HFFc6 (cell line): Measurements from ENCODE around the gene CHST12. TPM values are rescaled to one million over a fixed set of nuclear protein-coding genes. Genes with fewer than 3 reads are reported as not detected.

Source experiments
- DNase-seq: peaks from one replicate; pipeline ENCODE4 v3.0.0-alpha.2; 2018
- H3K27ac Mint-ChIP-seq: 2 replicates; pipeline ENCODE4 v1.8.0; 2020; ENCODE audit warnings: mild to moderate bottlenecking, mixed read lengths
- H3K27me3 Mint-ChIP-seq: 2 replicates; pipeline ENCODE4 v1.8.0; 2021; ENCODE audit warnings: mild to moderate bottlenecking, moderate library complexity, mixed read lengths; ENCODE audit not compliant: insufficient read depth
- H3K36me3 Mint-ChIP-seq: 2 replicates; pipeline ENCODE4 v1.8.0; 2021; ENCODE audit warnings: low read depth, mixed read lengths
- H3K4me1 Mint-ChIP-seq: 2 replicates; pipeline ENCODE4 v1.8.0; 2020; ENCODE audit warnings: low read depth, mixed read lengths
- H3K4me3 Mint-ChIP-seq: 2 replicates; pipeline ENCODE4 v1.8.0; 2020; ENCODE audit warnings: mild to moderate bottlenecking, moderate library complexity, mixed read lengths
- H3K9me3 Mint-ChIP-seq: 2 replicates; pipeline ENCODE4 v1.8.0; 2020; ENCODE audit warnings: mild to moderate bottlenecking, mixed read lengths
- total RNA-seq, 6 experiments: library from RNA; stranded (reverse); fragmentation: NEBNext Ultra II Directional; extraction: Animal tissue kit (Norgen Biotek cat#: 25700); gene quantifications; 2 replicates in 1 of 6; 3 replicates in 5 of 6; pipeline ENCODE4 v1.2.3, GENCODE V29; 2021
- TF ChIP-seq, protein P1 (sequence below): fragments of 200-600 bp; sonication (generic); IDR thresholded peaks from 2 replicates; pipeline ENCODE4 v1.5.0; 2021; ENCODE audit warnings: antibody characterized with exemption, mild to moderate bottlenecking

CHST12 gene
- total RNA-seq, 6 experiments from 2014 or later, result 25.7 to 31.4 (median 27.2) TPM

GRCh38 chr7:2409745-2410414 is 6.5 kb downstream of the CHST12 start:
- Mint-ChIP-seq H3K4me3 (no peak overlapping the region), H3K4me1 (peaks cover 45% of the 10 kb centered on the region), H3K9me3 (no peaks in the 10 kb centered on the region), H3K27ac (no peak overlapping the region), H3K36me3 (peaks cover 5% of the 10 kb centered on the region; the same call in 1 of the 2 replicates), H3K27me3 (no peaks in the 10 kb centered on the region; the same call in 1 of the 2 replicates)
- DNase-seq, result no peak
- TF ChIP-seq, protein P1, sequence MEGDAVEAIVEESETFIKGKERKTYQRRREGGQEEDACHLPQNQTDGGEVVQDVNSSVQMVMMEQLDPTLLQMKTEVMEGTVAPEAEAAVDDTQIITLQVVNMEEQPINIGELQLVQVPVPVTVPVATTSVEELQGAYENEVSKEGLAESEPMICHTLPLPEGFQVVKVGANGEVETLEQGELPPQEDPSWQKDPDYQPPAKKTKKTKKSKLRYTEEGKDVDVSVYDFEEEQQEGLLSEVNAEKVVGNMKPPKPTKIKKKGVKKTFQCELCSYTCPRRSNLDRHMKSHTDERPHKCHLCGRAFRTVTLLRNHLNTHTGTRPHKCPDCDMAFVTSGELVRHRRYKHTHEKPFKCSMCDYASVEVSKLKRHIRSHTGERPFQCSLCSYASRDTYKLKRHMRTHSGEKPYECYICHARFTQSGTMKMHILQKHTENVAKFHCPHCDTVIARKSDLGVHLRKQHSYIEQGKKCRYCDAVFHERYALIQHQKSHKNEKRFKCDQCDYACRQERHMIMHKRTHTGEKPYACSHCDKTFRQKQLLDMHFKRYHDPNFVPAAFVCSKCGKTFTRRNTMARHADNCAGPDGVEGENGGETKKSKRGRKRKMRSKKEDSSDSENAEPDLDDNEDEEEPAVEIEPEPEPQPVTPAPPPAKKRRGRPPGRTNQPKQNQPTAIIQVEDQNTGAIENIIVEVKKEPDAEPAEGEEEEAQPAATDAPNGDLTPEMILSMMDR, result no peak

- DNase-seq, result no peak
- Mint-ChIP-seq H3K36me3 (0 out of 2 replicates have a peak, but pooled peaks cover 5% of the 10 kb centered on the region), H3K4me1 (peaks cover 35% of the 10 kb centered on the region), H3K27me3 (no peaks in the 10 kb centered on the region; the same call in 1 of the 2 replicates), H3K27ac (no peak overlapping the region), H3K9me3 (no peaks in the 10 kb centered on the region), H3K4me3 (no peak overlapping the region)
- TF ChIP-seq, protein P1, result no peak
These were observed 7.6 kb downstream of the CHST12 start for GRCh38 chr7:2411049-2411448.

DNA sequence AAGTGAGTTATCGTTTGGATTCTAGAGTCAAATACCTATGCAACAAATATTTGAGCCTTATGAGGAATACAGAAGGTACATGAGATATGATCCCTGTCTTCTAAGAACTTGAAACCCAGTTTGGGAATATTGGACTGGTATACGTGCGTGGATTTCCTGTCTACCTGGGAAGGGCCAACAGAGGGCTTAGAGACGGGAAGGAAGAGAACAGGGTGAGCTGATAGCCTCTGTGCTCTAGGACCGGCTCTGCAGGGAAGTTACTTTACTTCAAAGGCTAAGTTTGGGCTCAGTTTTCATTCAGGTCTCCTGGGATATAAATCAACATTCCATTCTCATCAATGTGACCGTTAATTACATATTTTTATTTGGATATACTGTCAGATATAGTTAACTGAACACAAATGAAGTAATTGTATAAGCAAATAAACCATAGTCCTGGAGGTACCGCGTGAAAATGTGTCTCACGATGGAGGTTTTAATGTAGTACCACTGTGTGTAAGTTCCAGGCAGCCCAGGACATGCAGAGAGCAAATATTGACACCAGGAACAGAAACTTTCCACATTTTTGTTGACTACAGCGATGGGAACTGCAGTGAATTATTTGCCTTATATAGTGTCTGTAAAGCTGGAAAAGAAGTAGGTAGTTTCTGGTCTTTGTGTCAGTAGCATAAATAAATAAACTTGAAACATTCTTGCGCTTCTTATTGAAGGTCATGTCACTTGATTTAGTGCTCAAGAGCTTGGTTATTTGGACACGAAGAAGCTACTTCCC is 8.6 kb downstream of the CHST12 start:
- Mint-ChIP-seq H3K4me3 (no peak overlapping the region), H3K27ac (no peak overlapping the region), H3K36me3 (no peaks in the 10 kb centered on the region), H3K9me3 (no peaks in the 10 kb centered on the region), H3K4me1 (peaks cover 34% of the 10 kb centered on the region), H3K27me3 (no peaks in the 10 kb centered on the region; the same call in 1 of the 2 replicates)
- DNase-seq, result no peak
- TF ChIP-seq, protein P1, result no peak

- Mint-ChIP-seq H3K4me3 (no peak overlapping the region), H3K9me3 (no peaks in the 10 kb centered on the region), H3K27ac (no peak overlapping the region; the same call in 1 of the 2 replicates), H3K27me3 (no peaks in the 10 kb centered on the region; the same call in 1 of the 2 replicates), H3K4me1 (peaks cover 33% of the 10 kb centered on the region), H3K36me3 (no peaks in the 10 kb centered on the region)
- TF ChIP-seq, protein P1, result no peak
- no peak for DNase-seq
These were observed 9.3 kb downstream of the CHST12 start for GRCh38 chr7:2412587-2413201.

DNA sequence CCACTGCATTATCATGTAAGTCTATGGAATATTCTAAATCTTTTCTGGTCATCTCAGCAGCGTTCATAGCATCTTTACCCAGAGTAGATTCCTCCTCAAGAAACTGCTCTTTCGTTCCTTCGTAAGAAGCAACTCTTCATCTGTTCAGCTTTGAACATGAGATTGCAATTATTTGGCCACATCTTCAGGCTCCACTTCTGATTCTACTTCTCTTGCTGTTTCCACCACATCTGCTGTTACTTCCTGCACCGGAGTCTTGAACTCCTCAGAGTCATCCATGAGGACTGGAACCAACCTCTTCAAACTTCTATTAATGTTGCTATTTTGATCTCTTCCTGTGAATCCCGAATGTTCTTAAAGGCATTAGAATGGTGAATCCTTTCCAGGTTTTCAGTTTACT is 12.7 kb downstream of the CHST12 start:
- Mint-ChIP-seq H3K9me3 (no peaks in the 10 kb centered on the region), H3K4me3 (no peak overlapping the region), H3K36me3 (0 out of 2 replicates have a peak, but pooled peaks cover 4% of the 10 kb centered on the region), H3K4me1 (peaks cover 42% of the 10 kb centered on the region), H3K27ac (no peak overlapping the region), H3K27me3 (no peaks in the 10 kb centered on the region)
- no peak for DNase-seq
- TF ChIP-seq, protein P1, result no peak
